CD14-positive monocyte (primary cell): Measurements from ENCODE around the gene OBSCN. TPM values are rescaled to one million over a fixed set of nuclear protein-coding genes. Genes with fewer than 3 reads are reported as not detected.

ENCODE experiments used
- DNase-seq, 3 donors: peaks; one replicate each; pipeline ENCODE4 v3.0.0-alpha.2; 2011 to 2022
- H2AFZ ChIP-seq: 2 replicates; pipeline ENCODE4 v1.6.0; 2012; ENCODE audit warnings: mild to moderate bottlenecking, low read depth, low read length, inconsistent platforms; ENCODE audit not compliant: insufficient read depth, poor library complexity, severe bottlenecking
- H3K27ac ChIP-seq, 2 donors: 1 replicate in 1 of 2; 2 replicates in 1 of 2; pipeline ENCODE4 v1.5.1; 2012 to 2013; ENCODE audit warnings: low read length in 2 of 2, control low read depth in 1 of 2, inconsistent platforms in 1 of 2, low read depth in 1 of 2, mild to moderate bottlenecking in 1 of 2
- H3K27me3 ChIP-seq, 2 donors: one replicate each; pipeline versions ENCODE4 v1.6.0 to v1.6.1; 2011 to 2013; ENCODE audit warnings: low read length in 2 of 2; ENCODE audit not compliant: control insufficient read depth in 2 of 2, insufficient read depth in 2 of 2
- H3K36me3 ChIP-seq, 2 donors: replicated peaks in 1 of 2; 1 replicate in 1 of 2; 2 replicates in 1 of 2; pipeline versions ENCODE4 v1.5.1 to v1.6.1; 2012 to 2013; ENCODE audit warnings: low read length in 2 of 2, control low read depth in 1 of 2, inconsistent platforms in 1 of 2, mild to moderate bottlenecking in 1 of 2; ENCODE audit not compliant: insufficient read depth in 2 of 2, control insufficient read depth in 1 of 2
- H3K4me1 ChIP-seq, 2 donors: 1 replicate in 1 of 2; 2 replicates in 1 of 2; pipeline versions ENCODE4 v1.5.1 to v1.6.1; 2012 to 2013; ENCODE audit warnings: low read length in 2 of 2, control low read depth in 1 of 2, inconsistent platforms in 1 of 2, mild to moderate bottlenecking in 1 of 2, moderate library complexity in 1 of 2; ENCODE audit not compliant: insufficient read depth in 2 of 2, control insufficient read depth in 1 of 2
- H3K4me2 ChIP-seq: replicated peaks from 2 replicates; pipeline ENCODE3; 2012; ENCODE audit warnings: low read length, moderate library complexity, mild to moderate bottlenecking; ENCODE audit not compliant: poor library complexity, severe bottlenecking; ENCODE audit errors: extremely low read depth
- H3K4me3 ChIP-seq, 3 experiments: fragments of 200-600 bp in 1 of 3; sonication (generic) in 1 of 3; replicated peaks in 1 of 3; 1 replicate in 2 of 3; 2 replicates in 1 of 3; pipeline ENCODE4 v1.5.1; 2011 to 2013; ENCODE audit warnings: low read length in 3 of 3, mild to moderate bottlenecking in 3 of 3, control low read depth in 2 of 3, low read depth in 2 of 3, inconsistent platforms in 1 of 3, moderate library complexity in 1 of 3
- H3K79me2 ChIP-seq: 2 replicates; pipeline ENCODE4 v1.6.0; 2012; ENCODE audit warnings: mild to moderate bottlenecking, control low read depth, inconsistent platforms, low read length, moderate library complexity; ENCODE audit not compliant: insufficient read depth
- H3K9ac ChIP-seq: 2 replicates; pipeline ENCODE4 v1.6.0; 2017; ENCODE audit warnings: low read length, mild to moderate bottlenecking; ENCODE audit not compliant: insufficient read depth, poor library complexity, severe bottlenecking
- H3K9me3 ChIP-seq, 2 donors: replicated peaks in 1 of 2; 1 replicate in 1 of 2; 2 replicates in 1 of 2; pipeline versions ENCODE4 v1.5.1 to v1.6.1; 2012 to 2013; ENCODE audit warnings: low read length in 2 of 2, control low read depth in 1 of 2; ENCODE audit not compliant: control insufficient read depth in 1 of 2, insufficient read depth in 1 of 2
- H4K20me1 ChIP-seq: 2 replicates; pipeline ENCODE4 v1.6.0; 2012; ENCODE audit warnings: mild to moderate bottlenecking, low read length, control low read depth, moderate library complexity; ENCODE audit not compliant: insufficient read depth
- H3K27ac Mint-ChIP-seq, 7 donors: one replicate each; pipeline ENCODE4 v1.8.0; 2020; ENCODE audit warnings: mild to moderate bottlenecking in 7 of 7, mixed read lengths in 7 of 7, moderate library complexity in 6 of 7, inconsistent platforms in 2 of 7
- H3K27me3 Mint-ChIP-seq, 3 donors: one replicate each; pipeline ENCODE4 v1.8.0; 2021 to 2022; ENCODE audit warnings: low read depth in 3 of 3, mild to moderate bottlenecking in 3 of 3, mixed read lengths in 3 of 3, moderate library complexity in 3 of 3, inconsistent platforms in 1 of 3
- H3K36me3 Mint-ChIP-seq, 2 donors: one replicate each; pipeline ENCODE4 v1.8.0; 2020; ENCODE audit warnings: mixed read lengths in 2 of 2, inconsistent platforms in 1 of 2, mild to moderate bottlenecking in 1 of 2
- H3K4me1 Mint-ChIP-seq: one replicate; pipeline ENCODE4 v1.8.0; 2020; ENCODE audit warnings: mild to moderate bottlenecking, mixed read lengths
- H3K4me3 Mint-ChIP-seq, 2 donors: one replicate each; pipeline ENCODE4 v1.8.0; 2020; ENCODE audit warnings: mild to moderate bottlenecking in 2 of 2, mixed read lengths in 2 of 2, moderate library complexity in 1 of 2
- H3K9me3 Mint-ChIP-seq, 7 donors: one replicate each; pipeline ENCODE4 v1.8.0; 2020 to 2022; ENCODE audit warnings: mixed read lengths in 7 of 7, mild to moderate bottlenecking in 6 of 7, moderate library complexity in 6 of 7, inconsistent platforms in 2 of 7
- CTCF ChIP-seq: fragments of 200-600 bp; IDR thresholded peaks from one replicate; pipeline ENCODE4 v1.8.0; 2022; ENCODE audit warnings: antibody characterized with exemption, mild to moderate bottlenecking
- WGBS: methylation state at CpG from one replicate; pipeline ENCODE4 v1.1.5; 2013; ENCODE audit warnings: missing lambda C conversion rate; ENCODE audit not compliant: insufficient coverage; 5-methylcytosine and 5-hydroxymethylcytosine counted together
- intact Hi-C, 2 donors: fragments of 100-400 bp; cut with micrococcal nuclease; formaldehyde crosslinking; loops; one replicate each; pipeline versions ENCODE4 v1.15.0 to v1.15.1; 2023
- polyA plus RNA-seq, 3 donors: library from polyadenylated mRNA; depleted of rRNA in 1 of 3; unstranded in 2 of 3; stranded (reverse) in 1 of 3; fragments of 300-500 nt in 2 of 3; fragments of >200 nt in 1 of 3; fragmentation: Illumina TruSeq in 2 of 3; gene quantifications; 1 replicate in 2 of 3; 2 replicates in 1 of 3; pipeline ENCODE4 v1.2.3, GENCODE V29; 2012 to 2021

OBSCN gene
- polyA plus RNA-seq, 3 donors = 0.57 to 1.5 (median 0.76) TPM

- H3K27me3 Mint-ChIP-seq = peaks cover 0 to 4% (median 3%) of the 10 kb centered on the region in 3 donors
- H3K4me3 Mint-ChIP-seq = no peak overlapping the region
- no peak overlapping the region for H3K9ac ChIP-seq
- no peaks in the 10 kb centered on the region for H3K9me3 ChIP-seq
- no peaks in the 10 kb centered on the region for H4K20me1 ChIP-seq
- H3K27ac Mint-ChIP-seq = no peak overlapping the region
- WGBS = 91% methylated on average over 20 of the region's 24 CpGs
- intact Hi-C loops = loop anchor here in 1 of 2 donors (10.0 kb wide), 1 partner anchor 342 kb away; no protein-coding TSS in a partner anchor
- no peak for TF ChIP-seq CTCF
- H3K36me3 ChIP-seq = no peaks in the 10 kb centered on the region
- H3K27me3 ChIP-seq = no peaks in the 10 kb centered on the region
- no peaks in the 10 kb centered on the region for H3K4me1 Mint-ChIP-seq
- H3K36me3 Mint-ChIP-seq = no peaks in the 10 kb centered on the region
- H3K9me3 Mint-ChIP-seq = no peaks in the 10 kb centered on the region
- H3K4me1 ChIP-seq = no peaks in the 10 kb centered on the region
- DNase-seq = no peak
- no peaks in the 10 kb centered on the region for H3K79me2 ChIP-seq
- no peak overlapping the region for H3K4me2 ChIP-seq
- H3K4me3 ChIP-seq = no peak overlapping the region
- no peak overlapping the region for H2AFZ ChIP-seq
- H3K27ac ChIP-seq = no peak overlapping the region
These were observed 159.3 kb downstream of the OBSCN start for GRCh38 chr1:228366866-228367741.

- Histone ChIP-seq H3K36me3 (no peaks in the 10 kb centered on the region), H3K27me3 (no peaks in the 10 kb centered on the region), H3K4me1 (no peaks in the 10 kb centered on the region), H3K27ac (no peak overlapping the region), H2AFZ (no peak overlapping the region), H3K9me3 (no peaks in the 10 kb centered on the region), H3K4me3 (no peak overlapping the region), H3K79me2 (no peaks in the 10 kb centered on the region), H3K9ac (no peak overlapping the region), H3K4me2 (no peak overlapping the region), H4K20me1 (no peaks in the 10 kb centered on the region)
- intact Hi-C loops = loop anchor here in 1 of 2 donors (10.0 kb wide), 1 partner anchor 343 kb away; no protein-coding TSS in a partner anchor
- WGBS = 86% methylated on average over 24 of the region's 25 CpGs
- Mint-ChIP-seq H3K9me3 (no peaks in the 10 kb centered on the region), H3K27ac (no peak overlapping the region), H3K4me3 (no peak overlapping the region), H3K27me3 (peaks cover under 1 to 4% (median 3%) of the 10 kb centered on the region in 3 donors), H3K36me3 (no peaks in the 10 kb centered on the region), H3K4me1 (no peaks in the 10 kb centered on the region)
- no peak for DNase-seq
- no peak for TF ChIP-seq CTCF
These were observed 160.3 kb downstream of the OBSCN start for GRCh38 chr1:228367798-228368791.
